Measurements from ENCODE around the gene CZIB.
A peak's percentile ranks its signal among the peaks of the same experiment; 100 is the strongest.

CZIB gene

GRCh38 chr1:53220171-53220961, at the start of gene CZIB:
TSS of gene CZIB (minus strand) at chr1:53220634. CDS start at chr1:53220575, 59 bp downstream.
- peak; percentile 92 for FAIRE-seq
- DNase-seq (ENCODE audit: insufficient read length, low spot score), result peak; percentile 86

DNA sequence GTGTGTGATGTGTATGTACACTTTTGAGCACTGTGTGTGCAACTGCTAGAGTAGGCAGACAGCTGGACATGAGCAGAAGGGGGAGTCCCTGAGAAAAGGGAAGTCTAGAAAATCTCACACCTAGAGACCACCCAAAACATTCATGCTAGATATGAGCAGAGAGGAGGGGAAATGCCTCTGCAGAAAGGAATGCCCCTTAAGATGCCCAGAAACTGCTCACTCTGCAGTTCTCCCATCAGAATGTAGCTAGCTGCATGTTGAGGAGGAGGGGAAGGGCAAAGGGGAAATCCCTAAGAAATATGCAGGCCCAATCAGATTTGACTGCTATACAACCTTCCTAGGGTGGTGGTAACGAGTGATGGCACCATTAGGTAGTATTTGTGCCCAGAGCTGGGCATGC, 49.7 kb upstream of the CZIB start:
- DNase-seq (ENCODE audit: insufficient read length, low spot score), result no peak
- no peak for FAIRE-seq

DNA sequence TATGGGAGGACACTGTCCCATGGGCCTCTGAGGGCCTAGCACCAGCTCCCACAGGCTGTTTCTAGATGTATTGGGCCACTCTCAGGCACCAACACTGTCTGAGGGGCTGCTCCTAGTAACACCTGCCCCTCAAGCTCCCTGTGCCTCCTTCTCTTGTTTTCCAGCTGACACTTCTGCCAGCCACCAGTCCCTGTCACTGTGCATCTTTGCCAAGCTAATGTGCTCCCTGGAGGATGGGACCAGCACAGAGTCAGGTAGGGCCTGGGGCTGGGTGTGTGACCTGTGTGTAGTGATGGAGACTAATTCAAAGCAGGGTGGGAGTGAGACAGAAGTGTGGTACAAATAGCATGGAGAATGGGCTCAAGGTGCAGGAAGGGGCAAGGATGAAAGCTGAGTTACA, 47.3 kb upstream of the CZIB start:
- DNase-seq (ENCODE audit: insufficient read length, low spot score), result no peak

DNA sequence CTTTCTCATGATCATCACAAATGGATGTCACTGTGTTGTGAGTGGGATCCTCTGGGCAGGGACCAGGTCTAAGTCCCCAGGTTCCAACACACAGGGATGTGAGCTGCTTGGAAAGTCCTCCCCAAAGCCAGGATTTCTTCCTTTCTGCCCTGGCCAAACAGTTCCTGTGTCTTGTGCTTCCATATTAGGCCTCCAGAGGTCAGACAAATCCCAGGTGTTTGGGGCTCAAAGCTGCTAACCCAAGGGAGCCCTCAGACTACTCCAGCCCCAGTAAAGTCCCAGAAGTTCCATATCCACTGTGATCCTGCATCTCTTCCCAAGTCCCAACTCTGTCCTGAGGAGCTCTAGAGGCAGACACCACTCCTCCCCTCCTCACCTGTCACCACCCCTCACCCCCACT, 45.6 kb upstream of the CZIB start:
- FAIRE-seq (no peak), DNase-seq (ENCODE audit: insufficient read length, low spot score) (no peak)

More for the DNA sequence above, 47.3 kb upstream of the CZIB start:
- no peak for FAIRE-seq

DNA sequence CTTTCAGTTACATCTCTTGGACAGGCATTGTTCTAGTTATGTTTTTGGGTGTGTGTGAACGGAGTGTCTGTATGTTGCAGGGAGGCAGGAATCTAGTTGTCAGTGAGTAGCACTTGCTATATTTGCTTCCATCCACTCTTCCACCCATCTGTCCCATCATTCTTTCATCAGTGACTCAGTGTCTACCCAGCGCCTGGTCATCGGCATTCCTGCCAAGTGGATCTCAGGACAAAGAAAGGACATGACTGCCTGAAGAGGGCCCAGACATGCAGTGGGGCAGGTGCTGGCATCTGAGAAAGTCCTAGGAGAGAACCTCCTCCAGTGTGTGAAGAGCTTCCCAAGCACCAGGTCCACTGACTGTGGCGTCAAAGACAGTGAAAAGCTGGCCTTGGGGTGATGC, 45.1 kb upstream of the CZIB start:
- FAIRE-seq (no peak), DNase-seq (ENCODE audit: insufficient read length, low spot score) (no peak)

DNA sequence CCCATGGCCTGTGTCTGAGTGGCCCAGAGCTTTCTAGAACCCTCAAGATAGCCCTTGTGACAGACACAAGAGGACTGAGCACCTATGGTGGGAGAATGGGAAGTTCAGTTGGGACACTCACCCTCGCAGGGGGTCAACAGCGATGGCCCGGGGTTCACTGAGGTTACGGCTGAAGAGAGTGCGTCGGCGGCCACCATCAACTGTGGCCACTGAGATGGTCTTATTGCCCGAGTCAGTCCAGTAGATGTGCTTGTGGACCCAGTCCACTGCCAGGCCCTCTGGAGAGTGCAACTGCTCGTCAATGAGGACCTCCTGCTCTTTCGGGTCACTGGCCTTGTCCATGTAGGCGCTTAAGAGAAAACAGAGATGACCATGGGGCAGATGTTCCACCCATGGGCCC, 43.6 kb upstream of the CZIB start:
- no peak for DNase-seq (ENCODE audit: insufficient read length, low spot score)

DNA sequence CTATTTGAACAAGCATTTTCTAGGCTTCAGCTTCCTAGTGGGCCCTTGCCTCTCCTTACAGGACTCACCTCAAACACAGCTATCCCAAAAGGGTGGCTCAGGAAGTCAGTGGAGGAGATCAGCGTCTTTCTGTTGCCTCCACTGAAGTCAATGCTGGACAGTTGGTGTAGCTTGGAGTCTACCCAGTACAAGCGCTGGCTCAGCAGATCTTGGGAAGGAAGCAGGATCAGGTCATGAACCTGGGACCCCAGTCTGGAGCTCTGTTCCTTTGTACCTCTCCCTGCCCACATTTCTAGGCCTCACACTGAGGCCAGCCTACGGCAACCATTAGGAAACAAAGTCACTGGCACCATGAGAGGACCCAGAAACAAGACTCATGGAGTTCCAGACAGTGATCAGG, 41.6 kb upstream of the CZIB start:
- FAIRE-seq (no peak), DNase-seq (ENCODE audit: insufficient read length, low spot score) (no peak)

More for the DNA sequence above, 43.6 kb upstream of the CZIB start:
- FAIRE-seq, result no peak

DNA sequence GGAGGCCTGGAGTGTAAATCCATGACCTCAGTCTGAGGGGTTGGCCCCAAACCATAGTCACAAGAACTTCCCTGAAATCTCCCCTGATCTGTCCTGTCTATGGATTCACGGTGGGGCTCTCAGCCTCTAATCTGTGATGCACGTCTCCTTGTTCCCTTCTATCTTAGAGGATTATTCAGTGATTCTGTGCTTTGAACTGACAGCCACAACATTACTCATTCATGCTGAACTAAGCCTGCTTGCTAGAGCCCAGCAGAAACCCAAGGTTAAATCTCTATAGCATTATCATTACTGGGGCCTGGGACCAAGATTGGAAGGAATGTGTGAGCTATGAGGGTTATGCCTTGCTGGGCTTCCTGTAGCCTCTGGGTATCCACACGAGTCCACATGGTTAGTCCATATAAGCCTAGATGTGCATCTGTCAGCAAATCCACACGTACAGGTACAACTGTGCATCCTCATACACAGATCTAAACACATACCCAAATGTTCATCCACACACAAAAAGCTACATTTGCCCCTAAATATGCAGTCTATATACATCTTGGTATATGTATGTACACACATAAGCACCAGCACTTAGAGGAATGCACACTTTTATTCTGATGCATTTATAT, 40.3 kb upstream of the CZIB start:
- DNase-seq (ENCODE audit: insufficient read length, low spot score) (no peak), FAIRE-seq (no peak)

DNA sequence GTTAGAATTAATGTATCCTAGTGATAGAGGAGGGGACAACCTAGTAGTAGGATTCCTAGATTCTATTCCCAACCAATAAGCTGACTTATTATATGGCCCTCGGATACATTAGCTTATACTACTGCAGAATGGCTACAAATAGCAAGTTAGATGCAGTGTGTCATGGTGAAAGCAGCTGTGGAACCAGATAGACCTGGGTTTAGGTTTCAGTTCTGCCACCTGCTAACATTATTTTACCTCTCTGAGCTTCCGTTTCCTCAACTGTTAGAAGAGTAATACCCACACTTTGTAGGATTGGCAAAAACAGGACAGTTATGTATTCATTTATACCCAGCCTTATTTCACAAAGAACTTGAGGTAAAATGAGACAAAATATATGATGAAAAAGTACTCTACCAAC, 39.5 kb upstream of the CZIB start:
- peak; percentile 64 for FAIRE-seq
- no peak for DNase-seq (ENCODE audit: insufficient read length, low spot score)

GRCh38 chr1:53258216-53258615, 37.8 kb upstream of the CZIB start:
- FAIRE-seq (no peak), DNase-seq (ENCODE audit: insufficient read length, low spot score) (no peak)

DNA sequence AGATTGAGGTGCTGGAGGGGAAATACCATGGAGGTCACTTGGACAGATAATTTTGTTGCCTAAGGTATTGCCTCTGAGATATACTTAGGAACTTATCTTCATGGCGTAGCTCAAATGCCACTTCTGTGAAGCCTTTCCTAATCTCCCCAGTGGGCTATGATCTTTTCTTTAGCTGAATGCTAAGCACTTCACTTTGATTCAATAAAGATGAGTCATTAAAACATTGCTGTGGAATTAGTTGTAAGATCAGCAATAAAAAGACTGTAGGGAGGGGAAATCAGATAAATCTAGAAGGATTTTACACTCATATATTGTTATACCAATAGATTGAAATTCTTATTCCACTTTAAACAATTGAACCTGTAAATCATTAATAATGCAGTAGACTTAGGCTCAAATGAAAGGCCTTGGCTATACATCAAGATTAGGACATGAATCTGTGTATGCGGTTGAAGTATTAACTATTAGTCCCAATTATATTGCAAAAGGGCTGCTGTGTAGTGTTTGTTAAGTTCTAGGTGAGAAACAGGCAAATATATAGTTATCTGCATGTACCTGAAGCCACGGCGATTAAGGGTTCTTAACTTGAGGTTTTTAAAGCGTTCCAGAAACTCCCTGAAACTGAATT, 37.1 kb upstream of the CZIB start:
- FAIRE-seq (peak; percentile 57), DNase-seq (ENCODE audit: insufficient read length, low spot score) (no peak)

DNA sequence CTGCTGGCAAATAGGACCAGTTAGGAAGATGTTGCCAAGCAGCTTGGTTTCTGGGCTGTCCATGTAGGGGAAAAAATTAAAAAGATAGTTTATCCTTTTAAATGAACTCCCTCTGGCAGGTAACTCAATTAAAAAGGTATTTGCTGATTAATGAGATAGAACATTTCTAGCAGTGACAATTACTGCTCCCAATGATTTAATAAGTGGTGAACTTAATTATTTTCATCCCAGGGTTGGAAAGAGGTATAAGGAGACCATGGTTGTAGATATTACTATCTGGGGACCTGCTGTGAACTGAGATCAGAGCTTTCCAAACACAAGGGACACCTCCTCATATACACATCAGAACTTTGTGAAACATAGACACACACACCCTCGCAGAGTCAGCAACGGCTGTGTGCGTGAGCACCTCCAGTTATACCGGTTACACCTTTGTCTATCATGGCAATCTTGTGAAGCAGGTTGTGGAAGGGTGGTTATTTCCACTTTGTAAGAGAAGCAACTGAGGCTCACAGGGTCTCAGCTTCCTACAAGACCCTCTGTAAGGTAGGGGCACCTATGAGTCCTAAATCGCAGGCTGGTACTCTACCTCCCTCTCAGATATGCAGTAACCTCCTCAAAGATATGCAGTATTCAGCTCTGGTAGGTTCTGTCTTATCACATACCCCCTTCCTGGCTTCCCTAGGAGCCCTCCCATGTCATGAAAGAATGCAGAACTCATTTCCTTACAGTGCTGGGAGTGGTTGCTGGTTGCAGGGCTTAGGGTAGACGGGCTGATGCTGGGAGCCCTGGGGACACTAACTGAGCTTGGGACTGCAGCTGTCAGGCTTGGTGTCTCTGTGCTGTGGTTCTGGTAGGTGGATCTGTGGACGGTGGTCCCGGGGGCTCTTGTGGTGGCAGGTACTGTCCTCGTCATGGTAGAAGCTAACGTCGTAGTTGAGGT, 36.3 kb upstream of the CZIB start:
- DNase-seq (ENCODE audit: insufficient read length, low spot score) (no peak), FAIRE-seq (no peak)

DNA sequence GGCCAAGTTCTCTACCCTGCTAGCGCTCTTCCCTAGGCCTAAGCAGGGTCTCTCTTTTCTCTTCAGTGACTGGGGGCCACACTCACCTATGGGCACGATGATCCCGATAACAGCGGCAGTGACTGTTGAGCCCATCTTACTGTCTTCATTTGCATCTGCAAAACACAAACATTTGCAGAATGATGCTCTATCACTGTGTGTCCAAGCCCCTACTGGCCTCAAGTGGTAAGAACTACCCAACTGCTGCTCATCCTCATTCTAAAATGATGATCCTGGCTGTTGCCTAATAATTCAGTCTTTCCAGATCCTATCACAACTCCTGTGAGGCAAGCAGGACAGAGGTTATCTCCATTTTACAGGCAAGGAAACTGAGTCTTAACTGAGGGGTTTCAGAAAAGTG, 34.6 kb upstream of the CZIB start:
- FAIRE-seq, result no peak

DNA sequence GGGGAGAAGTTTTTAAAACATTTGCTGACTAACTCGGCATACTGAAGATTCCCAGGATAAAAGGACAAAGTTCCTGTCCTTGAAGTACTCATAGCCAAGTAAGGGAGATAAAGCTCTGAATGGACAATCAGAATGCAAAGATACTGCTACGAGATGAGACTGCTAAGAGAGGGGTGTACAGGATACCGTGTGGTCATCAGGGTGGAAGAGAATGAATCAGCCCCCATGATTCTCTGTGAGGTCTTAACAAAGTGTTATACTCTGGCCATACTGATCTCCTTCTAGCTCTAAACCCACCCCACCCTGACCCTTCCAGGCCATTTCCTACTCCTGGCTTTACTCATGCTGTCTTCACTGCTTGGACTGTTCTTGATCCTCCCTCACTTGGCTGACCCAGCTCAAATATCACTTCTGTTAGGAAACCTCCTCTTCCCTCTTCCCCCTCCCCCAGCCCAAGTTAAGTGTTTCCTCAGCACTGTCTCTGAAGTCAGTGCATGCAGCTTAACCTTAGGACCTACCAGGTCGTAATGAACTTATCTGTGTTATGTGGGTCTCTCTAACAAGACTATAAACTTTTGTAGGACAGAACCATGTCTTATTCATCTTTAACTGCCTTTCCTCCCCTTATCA, 33.7 kb upstream of the CZIB start:
- DNase-seq (ENCODE audit: insufficient read length, low spot score), result no peak
- no peak for FAIRE-seq

More for the DNA sequence above, 34.6 kb upstream of the CZIB start:
- no peak for DNase-seq (ENCODE audit: insufficient read length, low spot score)

DNA sequence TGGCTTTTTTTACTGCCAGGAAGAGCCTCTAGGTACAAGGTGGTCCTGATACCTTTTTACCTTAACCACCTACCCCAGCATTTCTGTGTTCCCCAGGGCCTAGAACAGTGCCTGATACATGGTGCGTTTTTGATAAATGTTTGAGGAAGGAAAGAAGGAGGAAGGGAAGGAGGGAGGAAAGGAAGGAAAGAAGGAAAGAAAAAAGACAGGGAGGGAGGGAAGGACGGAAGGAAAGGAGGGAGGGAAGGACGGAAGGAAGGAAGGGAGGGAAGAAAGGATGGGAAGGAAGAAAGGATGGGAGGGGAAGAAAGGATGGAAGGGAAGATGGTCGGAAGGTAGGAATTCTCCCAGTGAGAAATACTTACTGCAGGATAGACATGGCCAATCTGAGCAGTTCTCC, 29.9 kb upstream of the CZIB start:
- DNase-seq (ENCODE audit: insufficient read length, low spot score) (no peak), FAIRE-seq (no peak)

GRCh38 chr1:53249706-53250105, 29.3 kb upstream of the CZIB start:
- no peak for DNase-seq (ENCODE audit: insufficient read length, low spot score)

DNA sequence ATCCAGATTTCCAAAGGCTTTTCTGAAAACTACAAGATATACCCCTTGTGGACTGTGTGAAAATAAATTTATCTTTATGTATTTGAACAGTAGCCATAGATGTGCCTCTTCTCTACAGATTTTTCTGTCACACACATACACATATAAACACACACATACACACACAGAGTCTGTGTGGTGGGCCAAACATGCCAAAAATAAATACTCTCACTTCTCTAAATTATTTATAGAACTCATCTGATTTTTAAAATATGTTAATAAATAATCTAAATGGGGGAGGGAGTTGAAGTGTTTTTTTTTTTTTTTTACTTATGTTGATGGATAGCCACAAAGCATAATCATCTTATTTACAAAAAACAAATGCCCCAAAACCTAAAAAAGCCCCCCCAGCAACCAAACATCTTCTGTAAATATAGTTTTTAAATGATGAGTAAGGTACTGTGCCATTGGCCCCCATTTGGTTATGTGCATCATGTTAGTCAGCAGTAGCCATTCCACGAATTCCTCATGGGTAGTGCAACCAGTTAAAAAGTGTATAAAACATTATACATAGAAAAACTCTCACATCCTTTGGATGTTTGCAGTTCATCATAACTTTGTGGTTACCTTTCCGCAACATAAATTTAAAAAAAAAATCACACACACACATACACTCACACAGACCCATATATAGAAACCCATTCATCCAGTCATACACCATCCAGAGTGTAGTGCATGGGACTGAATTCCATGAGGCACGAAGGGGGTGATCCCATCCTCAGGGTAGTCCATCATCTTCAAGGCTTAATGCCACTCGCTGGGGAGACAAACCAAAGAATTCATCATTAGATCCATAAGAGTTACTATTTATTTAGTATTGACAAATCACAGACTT, 26.1 kb upstream of the CZIB start:
- FAIRE-seq (no peak), DNase-seq (ENCODE audit: insufficient read length, low spot score) (no peak)

More at GRCh38 chr1:53249706-53250105, 29.3 kb upstream of the CZIB start:
- no peak for FAIRE-seq

DNA sequence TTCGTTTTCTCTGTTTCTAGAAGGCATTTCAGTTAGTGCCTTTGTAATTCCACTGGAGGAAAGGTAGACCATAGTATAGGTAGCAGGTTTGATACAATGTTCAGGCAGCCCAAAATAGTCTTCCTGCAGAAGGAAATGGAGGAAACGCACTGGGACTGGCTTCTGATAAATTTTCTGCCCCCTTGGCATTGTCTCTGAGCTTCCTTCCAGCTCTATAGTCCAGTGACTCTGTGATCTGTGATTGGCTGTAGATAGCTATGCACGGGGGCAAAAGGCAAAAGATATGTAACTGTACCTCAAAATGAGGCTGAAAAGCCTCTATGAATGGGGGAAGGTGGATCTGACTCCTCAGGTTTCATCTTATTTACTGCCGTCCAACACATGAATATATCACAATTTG, 23.7 kb upstream of the CZIB start:
- no peak for DNase-seq (ENCODE audit: insufficient read length, low spot score)
- no peak for FAIRE-seq

- DNase-seq (ENCODE audit: insufficient read length, low spot score) (no peak), FAIRE-seq (no peak)
Observed at GRCh38 chr1:53242381-53242780, 21.9 kb upstream of the CZIB start.

All from GM19239 (cell line).